ENCODE data around the gene METTL17. TPM values are rescaled to one million over a fixed set of nuclear protein-coding genes. Genes with fewer than 3 reads are reported as not detected.

Gene METTL17
- total RNA-seq, 4 donors from 2014 or later, result 53.6 to 74.6 (median 68.5) TPM

DNA sequence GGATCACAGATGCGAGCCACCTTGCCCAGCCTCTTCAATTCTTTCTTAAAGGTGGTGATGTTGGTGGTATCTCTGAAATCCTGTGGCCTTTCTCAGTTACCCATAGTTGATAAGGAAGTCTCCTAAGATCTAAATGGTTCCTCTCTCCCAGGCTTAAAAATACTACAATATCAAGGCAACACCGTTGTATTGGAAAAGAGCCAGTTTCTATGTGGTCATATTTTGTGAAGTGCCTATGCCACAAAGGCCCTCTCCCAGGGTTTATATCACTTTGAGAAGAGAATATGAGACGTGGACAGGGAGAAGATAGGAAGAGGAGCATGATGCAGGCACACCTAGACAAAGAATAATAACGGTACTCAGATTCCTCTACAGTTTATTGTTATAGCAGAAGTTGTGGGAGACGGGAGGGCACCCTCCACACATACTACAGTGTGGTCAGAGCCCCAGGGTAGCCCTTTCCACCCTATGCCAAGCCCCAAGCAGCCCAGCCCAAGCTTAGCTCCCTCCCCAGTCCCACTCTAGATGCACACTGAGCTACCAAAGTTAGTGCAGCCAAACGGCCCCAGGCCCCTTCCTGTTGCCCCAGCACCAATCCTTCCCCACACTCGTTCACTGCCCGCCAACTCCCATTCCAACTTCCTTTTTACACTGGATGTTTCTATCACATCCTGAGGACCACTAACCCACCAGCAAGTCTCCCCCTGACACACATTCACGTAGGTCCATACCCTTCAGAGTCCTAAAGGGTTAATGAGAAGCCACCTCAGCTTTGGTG is 26.8 kb downstream of the METTL17 start:
- H3K4me1 ChIP-seq, result peaks cover 0 to 41% (median 0%) of the 10 kb centered on the region in 3 donors
- no peak overlapping the region for H3K4me3 ChIP-seq
- H3K9me3 ChIP-seq, result no peaks in the 10 kb centered on the region
- no peak for DNase-seq
- no peak overlapping the region for H3K27ac ChIP-seq
- H3K27me3 ChIP-seq, result no peaks in the 10 kb centered on the region
- H3K36me3 ChIP-seq, result peaks cover 16 to 52% (median 23%) of the 10 kb centered on the region in 3 donors
- 68 to 69% methylated on average over 8 to 9 of the region's 9 CpGs for WGBS, 2 donors
- intact Hi-C loops (cut with DNase I), result loop anchor here (10.0 kb wide), 1 partner anchor 78 kb away; the partner anchor contains the start of gene ZNF219
- no peak for TF ChIP-seq POLR2A (IDR thresholded peaks at IDR 0.05)
- TF ChIP-seq, protein P1, sequence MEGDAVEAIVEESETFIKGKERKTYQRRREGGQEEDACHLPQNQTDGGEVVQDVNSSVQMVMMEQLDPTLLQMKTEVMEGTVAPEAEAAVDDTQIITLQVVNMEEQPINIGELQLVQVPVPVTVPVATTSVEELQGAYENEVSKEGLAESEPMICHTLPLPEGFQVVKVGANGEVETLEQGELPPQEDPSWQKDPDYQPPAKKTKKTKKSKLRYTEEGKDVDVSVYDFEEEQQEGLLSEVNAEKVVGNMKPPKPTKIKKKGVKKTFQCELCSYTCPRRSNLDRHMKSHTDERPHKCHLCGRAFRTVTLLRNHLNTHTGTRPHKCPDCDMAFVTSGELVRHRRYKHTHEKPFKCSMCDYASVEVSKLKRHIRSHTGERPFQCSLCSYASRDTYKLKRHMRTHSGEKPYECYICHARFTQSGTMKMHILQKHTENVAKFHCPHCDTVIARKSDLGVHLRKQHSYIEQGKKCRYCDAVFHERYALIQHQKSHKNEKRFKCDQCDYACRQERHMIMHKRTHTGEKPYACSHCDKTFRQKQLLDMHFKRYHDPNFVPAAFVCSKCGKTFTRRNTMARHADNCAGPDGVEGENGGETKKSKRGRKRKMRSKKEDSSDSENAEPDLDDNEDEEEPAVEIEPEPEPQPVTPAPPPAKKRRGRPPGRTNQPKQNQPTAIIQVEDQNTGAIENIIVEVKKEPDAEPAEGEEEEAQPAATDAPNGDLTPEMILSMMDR (IDR thresholded peaks at IDR 0.05), result no peak

GRCh38 chr14:21017528-21018245 is 27.9 kb downstream of the METTL17 start:
- WGBS, 2 donors, result 64 to 70% methylated on average over 18 to 24 of the region's 28 CpGs
- Histone ChIP-seq H3K27ac (no peak overlapping the region), H3K4me1 (peaks cover 0 to 45% (median 2%) of the 10 kb centered on the region in 3 donors), H3K36me3 (peaks cover 16 to 60% (median 23%) of the 10 kb centered on the region in 3 donors), H3K9me3 (no peaks in the 10 kb centered on the region), H3K4me3 (no peak overlapping the region), H3K27me3 (no peaks in the 10 kb centered on the region)
- intact Hi-C loops (cut with DNase I), result loop anchor here (10.0 kb wide), 1 partner anchor 77 kb away; the partner anchor contains the start of gene ZNF219
- no peak for TF ChIP-seq POLR2A (IDR thresholded peaks at IDR 0.05)
- TF ChIP-seq, protein P1 (IDR thresholded peaks at IDR 0.05), result no peak
- no peak for DNase-seq

- no peak for TF ChIP-seq POLR2A (IDR thresholded peaks at IDR 0.05)
- TF ChIP-seq, protein P1 (IDR thresholded peaks at IDR 0.05), result no peak
- Histone ChIP-seq H3K9me3 (no peaks in the 10 kb centered on the region), H3K27ac (no peak overlapping the region), H3K4me3 (no peak overlapping the region), H3K27me3 (no peaks in the 10 kb centered on the region), H3K4me1 (peaks cover 4 to 51% (median 8%) of the 10 kb centered on the region in 3 donors), H3K36me3 (peaks cover 16 to 60% (median 23%) of the 10 kb centered on the region in 3 donors)
- intact Hi-C loops (cut with DNase I), result loop anchor here (10.0 kb wide), 1 partner anchor 77 kb away; the partner anchor contains the start of gene ZNF219
- WGBS, 2 donors, result 62 to 78% methylated on average over 6 to 7 of the region's 7 CpGs
- no peak for DNase-seq
Observed at GRCh38 chr14:21018286-21018685, 28.5 kb downstream of the METTL17 start.

DNA sequence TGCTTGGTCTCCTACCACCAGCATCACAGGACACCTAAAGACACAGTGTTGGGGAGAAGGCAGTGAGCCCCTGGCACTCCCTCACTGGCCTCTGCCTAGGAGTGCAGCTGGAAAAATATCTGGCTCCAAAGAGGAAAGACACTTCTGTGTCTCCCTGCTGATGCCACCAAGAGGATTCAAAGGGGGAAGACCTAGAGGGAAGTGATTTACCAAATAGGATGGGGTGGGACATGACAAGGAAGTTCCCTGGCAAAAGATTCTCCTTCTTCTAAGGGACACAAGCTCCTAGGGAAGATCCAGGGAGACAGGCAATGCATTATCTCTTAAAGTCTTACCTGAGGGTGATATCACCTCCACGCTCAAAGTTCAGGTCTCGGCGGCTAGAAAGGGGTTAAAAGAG is 29.0 kb downstream of the METTL17 start:
- Histone ChIP-seq H3K27ac (no peak overlapping the region), H3K36me3 (peaks cover 16 to 60% (median 23%) of the 10 kb centered on the region in 3 donors), H3K9me3 (no peaks in the 10 kb centered on the region), H3K27me3 (no peaks in the 10 kb centered on the region), H3K4me3 (no peak overlapping the region), H3K4me1 (peaks cover 9 to 56% (median 13%) of the 10 kb centered on the region in 3 donors)
- DNase-seq, result no peak
- TF ChIP-seq POLR2A (IDR thresholded peaks at IDR 0.05), result no peak
- TF ChIP-seq, protein P1 (IDR thresholded peaks at IDR 0.05), result no peak
- intact Hi-C loops (cut with DNase I), result loop anchor here (10.0 kb wide), 1 partner anchor 76 kb away; the partner anchor contains the start of gene ZNF219
- WGBS, 2 donors, result 92 to 100% methylated on average over 3 of the region's 3 CpGs
